ENCODE data around the gene CST6. TPM values are rescaled to one million over a fixed set of nuclear protein-coding genes. Genes with fewer than 3 reads are reported as not detected.

Gene CST6
- total and polyA plus RNA-seq, 2 of the 13 experiments (the other 11 are each of a cell fraction or from before 2014, with no cell fraction given) = not detected

GRCh38 chr11:65964906-65965305 lies 46.9 kb upstream of the CST6 start:
- no peak overlapping the region for H2AFZ ChIP-seq (ENCODE audit: low read length)
- no peaks in the 10 kb centered on the region; a peak in 2 of 5 replicates for H3K27me3 ChIP-seq (ENCODE audit: control insufficient read depth in 1 of 2, insufficient read depth in 2 of 2, low read length in 2 of 2)
- ATAC-seq (no peak), FAIRE-seq (no peak), DNase-seq (ENCODE audit: low spot score) (no peak)
- H3K9me3 ChIP-seq (ENCODE audit: low read length) = no peaks in the 10 kb centered on the region
- no peak overlapping the region for H3K9ac ChIP-seq (ENCODE audit: insufficient read depth, low read depth, low read length)
- WGBS (ENCODE audit: low lambda C conversion rate) = 90% methylated on average over 4 of the region's 10 CpGs
- peaks cover 31 to 49% of the 10 kb centered on the region in 2 experiments for H3K36me3 ChIP-seq (replicated peaks in 1 of 2; ENCODE audit: control insufficient read depth in 1 of 2, insufficient read depth in 2 of 2, low read length in 2 of 2)
- intact Hi-C loops (cut with micrococcal nuclease; ENCODE audit: unreplicated experiment) = no loop called here
- H3K4me3 ChIP-seq (replicated peaks in 1 of 3; ENCODE audit: insufficient read depth in 1 of 3, low read depth in 2 of 3, low read length in 3 of 3) = no peak overlapping the region
- POLR2A ChIA-PET = no interaction called here
- TF ChIP-seq ARNT2 (CRISPR knock-in tag; IDR thresholded peaks at IDR 0.05; ENCODE audit: low read depth) = no peak
- no peak for TF ChIP-seq MEIS1 (CRISPR knock-in tag; IDR thresholded peaks at IDR 0.05; ENCODE audit: borderline replicate concordance)
- no peak for TF ChIP-seq MXD3 (CRISPR knock-in tag; IDR thresholded peaks at IDR 0.05)
- TF ChIP-seq HNRNPK (IDR thresholded peaks at IDR 0.05; ENCODE audit: low read depth, low read length, poor library complexity, severe bottlenecking) = no peak
- TF ChIP-seq BRD4 (CRISPR knock-in tag; IDR thresholded peaks at IDR 0.05) = no peak
- TF ChIP-seq REPIN1 (CRISPR knock-in tag; IDR thresholded peaks at IDR 0.05; ENCODE audit: borderline replicate concordance, low read depth) = no peak
- no peak for TF ChIP-seq FOXO1 (CRISPR knock-in tag; IDR thresholded peaks at IDR 0.05)
- no peak for TF ChIP-seq TEAD3 (CRISPR knock-in tag; optimal IDR thresholded peaks at IDR 0.05; ENCODE audit: borderline replicate concordance)
- TF ChIP-seq ETS1 (CRISPR knock-in tag; IDR thresholded peaks at IDR 0.05) = no peak
- no peak for TF ChIP-seq ZSCAN20 (CRISPR knock-in tag; IDR thresholded peaks at IDR 0.05; ENCODE audit: borderline replicate concordance)
- BruUV-seq (replicated peaks) = no TSS peak
- H3K79me2 ChIP-seq (ENCODE audit: insufficient read depth, low read length) = peaks cover 22% of the 10 kb centered on the region
- H3K4me2 ChIP-seq (ENCODE audit: low read depth, low read length) = no peak overlapping the region
- in situ Hi-C loops (cut with HindIII; ENCODE audit: extremely low pct_ligation_motif_present, low pct_unique_long_range_greater_than_20kb) = no loop called here
- H3K4me1 ChIP-seq (ENCODE audit: insufficient read depth, low read length) = peaks cover 26% of the 10 kb centered on the region
- CTCF ChIA-PET (ENCODE audit: low intra/inter-chr PET ratio, low total read pairs) = no interaction called here
- H4K20me1 ChIP-seq (ENCODE audit: insufficient read depth, low read length) = no peaks in the 10 kb centered on the region
- no peak overlapping the region for H3K27ac ChIP-seq (ENCODE audit: extremely low read length, insufficient read depth, low read length)

Measured in HepG2 (cell line).